ENCODE results near the gene CPVL.
"Not testable (repeated sequence)": the region's sequence is repeated elsewhere in the genome, so short reads cannot be mapped to it uniquely, and the experiment has no call there.

Gene CPVL

GRCh38 chr7:29120955-29121354 is 25.4 kb downstream of the CPVL start:
- no peak overlapping the region for H3K27ac ChIP-seq
- TF ChIP-seq ZFX (IDR thresholded peaks at IDR 0.05) (no peak), CTCF (conservative IDR thresholded peaks at IDR 0.05) (no peak)

GRCh38 chr7:29119538-29119937 is 26.8 kb downstream of the CPVL start:
- H3K27ac ChIP-seq, result no peak overlapping the region
- TF ChIP-seq CTCF (conservative IDR thresholded peaks at IDR 0.05) (no peak), ZFX (IDR thresholded peaks at IDR 0.05) (no peak)

- no peak for TF ChIP-seq CTCF (conservative IDR thresholded peaks at IDR 0.05)
- no peak for TF ChIP-seq ZFX (IDR thresholded peaks at IDR 0.05)
- H3K27ac ChIP-seq, result no peak overlapping the region
Observed at GRCh38 chr7:29116361-29117200, 29.8 kb downstream of the CPVL start.

GRCh38 chr7:29115753-29116152 is 30.6 kb downstream of the CPVL start:
- H3K27ac ChIP-seq, result no peak overlapping the region
- TF ChIP-seq ZFX (IDR thresholded peaks at IDR 0.05) (no peak), CTCF (conservative IDR thresholded peaks at IDR 0.05) (no peak)

- H3K27ac ChIP-seq, result no peak overlapping the region
- TF ChIP-seq ZFX (IDR thresholded peaks at IDR 0.05) (no peak), CTCF (conservative IDR thresholded peaks at IDR 0.05) (no peak)
Observed at GRCh38 chr7:29115130-29115687, 31.1 kb downstream of the CPVL start.

GRCh38 chr7:29114266-29114665 is 32.1 kb downstream of the CPVL start:
- not testable (repeated sequence) for H3K27ac ChIP-seq

- no peak overlapping the region for H3K27ac ChIP-seq
- TF ChIP-seq CTCF (conservative IDR thresholded peaks at IDR 0.05) (peak; percentile 62), ZFX (IDR thresholded peaks at IDR 0.05) (no peak)
Observed at GRCh38 chr7:29113384-29114102, 32.8 kb downstream of the CPVL start.

All from C4-2B (cell line).